Measurements from ENCODE around the gene NMT2. TPM values are rescaled to one million over a fixed set of nuclear protein-coding genes. Genes with fewer than 3 reads are reported as not detected.

NMT2 gene
- total RNA-seq, 1 donor from 2014 or later: 17.4 TPM

GRCh38 chr10:15058689-15059088 lies 109.8 kb downstream of the NMT2 start:
- TF ChIP-seq, protein P1, sequence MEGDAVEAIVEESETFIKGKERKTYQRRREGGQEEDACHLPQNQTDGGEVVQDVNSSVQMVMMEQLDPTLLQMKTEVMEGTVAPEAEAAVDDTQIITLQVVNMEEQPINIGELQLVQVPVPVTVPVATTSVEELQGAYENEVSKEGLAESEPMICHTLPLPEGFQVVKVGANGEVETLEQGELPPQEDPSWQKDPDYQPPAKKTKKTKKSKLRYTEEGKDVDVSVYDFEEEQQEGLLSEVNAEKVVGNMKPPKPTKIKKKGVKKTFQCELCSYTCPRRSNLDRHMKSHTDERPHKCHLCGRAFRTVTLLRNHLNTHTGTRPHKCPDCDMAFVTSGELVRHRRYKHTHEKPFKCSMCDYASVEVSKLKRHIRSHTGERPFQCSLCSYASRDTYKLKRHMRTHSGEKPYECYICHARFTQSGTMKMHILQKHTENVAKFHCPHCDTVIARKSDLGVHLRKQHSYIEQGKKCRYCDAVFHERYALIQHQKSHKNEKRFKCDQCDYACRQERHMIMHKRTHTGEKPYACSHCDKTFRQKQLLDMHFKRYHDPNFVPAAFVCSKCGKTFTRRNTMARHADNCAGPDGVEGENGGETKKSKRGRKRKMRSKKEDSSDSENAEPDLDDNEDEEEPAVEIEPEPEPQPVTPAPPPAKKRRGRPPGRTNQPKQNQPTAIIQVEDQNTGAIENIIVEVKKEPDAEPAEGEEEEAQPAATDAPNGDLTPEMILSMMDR (IDR thresholded peaks at IDR 0.05): no peak
- H3K27me3 Mint-ChIP-seq (ENCODE audit: unreplicated experiment): peaks cover 46% of the 10 kb centered on the region
- no peak overlapping the region for H3K4me3 Mint-ChIP-seq (ENCODE audit: unreplicated experiment)
- H3K4me1 Mint-ChIP-seq (ENCODE audit: unreplicated experiment): no peaks in the 10 kb centered on the region
- DNase-seq (ENCODE audit: extremely low spot score, unreplicated experiment): no peak
- H3K27ac Mint-ChIP-seq (ENCODE audit: unreplicated experiment): no peak overlapping the region
- H3K36me3 Mint-ChIP-seq (ENCODE audit: unreplicated experiment): peaks cover 8% of the 10 kb centered on the region
- peaks cover 22% of the 10 kb centered on the region for H3K9me3 Mint-ChIP-seq (ENCODE audit: unreplicated experiment)

Other genes with a start within 250 kb of the NMT2 start
- 9.3 and 9.7 TPM in 2 replicates for gene DCLRE1C, start 214.6 kb downstream of the NMT2 start, total RNA-seq
- gene MEIG1, start 209.3 kb downstream of the NMT2 start, total RNA-seq: 1.0 TPM in 1 of 2 replicates, not detected in the other
- gene OLAH, start 124.8 kb downstream of the NMT2 start, total RNA-seq: 0.59 TPM in 1 of 2 replicates, not detected in the other
- gene ACBD7, start 79.9 kb downstream of the NMT2 start, total RNA-seq: 0.73 and 0.86 TPM in 2 replicates
- 13.7 and 17.9 TPM in 2 replicates for gene RPP38, start 71.3 kb downstream of the NMT2 start, total RNA-seq
- 30.4 and 32.9 TPM in 2 replicates for gene FAM171A1, start 202.6 kb upstream of the NMT2 start, total RNA-seq

All from osteocyte (in vitro differentiated cells).